ENCODE results near the gene NPHP4. TPM values are rescaled to one million over a fixed set of nuclear protein-coding genes. Genes with fewer than 3 reads are reported as not detected.

NPHP4 gene
- total RNA-seq, 1 donor from 2014 or later: 3.7 TPM

DNA sequence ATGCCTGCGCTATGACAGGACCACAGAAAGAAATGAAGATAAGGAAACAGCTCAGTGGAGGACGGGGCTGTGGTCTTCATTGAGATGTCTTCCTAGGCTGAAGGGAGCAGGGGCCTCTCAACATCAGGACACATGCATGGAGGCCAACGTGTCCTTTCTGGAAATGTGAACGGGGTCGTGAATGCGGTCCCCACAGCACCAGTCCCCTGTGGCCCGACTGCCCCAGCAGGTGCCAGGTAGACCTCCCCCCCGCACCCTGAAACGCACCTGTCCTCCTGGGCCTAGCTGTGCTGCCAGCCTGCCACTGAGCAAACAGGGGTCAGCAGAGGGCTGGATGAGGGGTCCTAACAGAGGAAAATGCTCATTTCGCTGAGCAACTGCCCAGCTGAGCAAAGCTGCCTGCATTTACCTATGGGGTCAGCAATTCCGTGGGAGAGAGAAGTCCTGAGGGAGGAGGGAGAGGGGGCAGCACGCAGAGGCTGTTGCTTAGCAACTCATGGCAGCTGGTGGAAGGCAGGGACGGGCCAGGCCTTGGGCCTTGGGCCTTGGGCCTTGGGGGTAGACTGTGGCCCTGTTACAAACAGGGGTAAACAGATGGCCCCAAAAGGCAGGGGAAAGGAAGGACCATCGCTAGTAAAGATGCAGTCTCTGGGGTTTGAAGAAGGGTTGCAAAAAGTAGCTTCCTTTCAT, 77.4 kb downstream of the NPHP4 start:
- H3K4me1 ChIP-seq: no peaks in the 10 kb centered on the region

DNA sequence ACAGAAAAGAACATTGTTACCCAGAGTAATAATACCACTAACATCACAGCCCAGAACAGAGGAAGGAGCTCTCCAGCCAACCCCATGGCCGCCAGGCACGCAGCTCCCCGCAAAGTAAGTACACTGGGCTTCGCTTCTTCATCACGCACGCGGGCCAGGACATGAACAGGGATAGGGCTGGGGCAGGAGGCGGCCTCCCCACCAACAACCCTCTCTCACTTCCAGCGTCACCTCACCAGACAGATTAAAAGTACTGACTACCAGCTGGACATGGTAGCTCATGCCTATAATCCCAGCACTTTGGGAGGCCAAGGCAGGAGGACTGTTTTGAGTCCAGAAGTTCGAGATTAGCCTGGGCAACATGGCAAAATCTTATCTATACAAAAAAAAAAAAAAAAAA, 78.3 kb downstream of the NPHP4 start:
- Histone ChIP-seq H3K27me3 (ENCODE audit: low read depth) (no peaks in the 10 kb centered on the region), H3K4me3 (no peak overlapping the region), H3K9me3 (replicated peaks) (no peaks in the 10 kb centered on the region), H3K36me3 (no peaks in the 10 kb centered on the region), H3K4me1 (no peaks in the 10 kb centered on the region), H3K27ac (replicated peaks) (no peak overlapping the region)
- TF ChIP-seq, protein P1, sequence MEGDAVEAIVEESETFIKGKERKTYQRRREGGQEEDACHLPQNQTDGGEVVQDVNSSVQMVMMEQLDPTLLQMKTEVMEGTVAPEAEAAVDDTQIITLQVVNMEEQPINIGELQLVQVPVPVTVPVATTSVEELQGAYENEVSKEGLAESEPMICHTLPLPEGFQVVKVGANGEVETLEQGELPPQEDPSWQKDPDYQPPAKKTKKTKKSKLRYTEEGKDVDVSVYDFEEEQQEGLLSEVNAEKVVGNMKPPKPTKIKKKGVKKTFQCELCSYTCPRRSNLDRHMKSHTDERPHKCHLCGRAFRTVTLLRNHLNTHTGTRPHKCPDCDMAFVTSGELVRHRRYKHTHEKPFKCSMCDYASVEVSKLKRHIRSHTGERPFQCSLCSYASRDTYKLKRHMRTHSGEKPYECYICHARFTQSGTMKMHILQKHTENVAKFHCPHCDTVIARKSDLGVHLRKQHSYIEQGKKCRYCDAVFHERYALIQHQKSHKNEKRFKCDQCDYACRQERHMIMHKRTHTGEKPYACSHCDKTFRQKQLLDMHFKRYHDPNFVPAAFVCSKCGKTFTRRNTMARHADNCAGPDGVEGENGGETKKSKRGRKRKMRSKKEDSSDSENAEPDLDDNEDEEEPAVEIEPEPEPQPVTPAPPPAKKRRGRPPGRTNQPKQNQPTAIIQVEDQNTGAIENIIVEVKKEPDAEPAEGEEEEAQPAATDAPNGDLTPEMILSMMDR (IDR thresholded peaks at IDR 0.05; ENCODE audit: borderline replicate concordance): no peak
- intact Hi-C loops (cut with micrococcal nuclease): loop anchor here (10.0 kb wide), 1 partner anchor 399 kb away; no protein-coding TSS in a partner anchor
- no peak for DNase-seq

More for the DNA sequence above, 77.4 kb downstream of the NPHP4 start:
- Histone ChIP-seq H3K27me3 (ENCODE audit: low read depth) (no peaks in the 10 kb centered on the region), H3K9me3 (replicated peaks) (no peaks in the 10 kb centered on the region), H3K27ac (replicated peaks) (no peak overlapping the region), H3K36me3 (no peaks in the 10 kb centered on the region), H3K4me3 (no peak overlapping the region)
- intact Hi-C loops (cut with micrococcal nuclease): loop anchor here (10.0 kb wide), 1 partner anchor 400 kb away; no protein-coding TSS in a partner anchor
- TF ChIP-seq, protein P1 (IDR thresholded peaks at IDR 0.05; ENCODE audit: borderline replicate concordance): no peak
- DNase-seq: no peak

DNA sequence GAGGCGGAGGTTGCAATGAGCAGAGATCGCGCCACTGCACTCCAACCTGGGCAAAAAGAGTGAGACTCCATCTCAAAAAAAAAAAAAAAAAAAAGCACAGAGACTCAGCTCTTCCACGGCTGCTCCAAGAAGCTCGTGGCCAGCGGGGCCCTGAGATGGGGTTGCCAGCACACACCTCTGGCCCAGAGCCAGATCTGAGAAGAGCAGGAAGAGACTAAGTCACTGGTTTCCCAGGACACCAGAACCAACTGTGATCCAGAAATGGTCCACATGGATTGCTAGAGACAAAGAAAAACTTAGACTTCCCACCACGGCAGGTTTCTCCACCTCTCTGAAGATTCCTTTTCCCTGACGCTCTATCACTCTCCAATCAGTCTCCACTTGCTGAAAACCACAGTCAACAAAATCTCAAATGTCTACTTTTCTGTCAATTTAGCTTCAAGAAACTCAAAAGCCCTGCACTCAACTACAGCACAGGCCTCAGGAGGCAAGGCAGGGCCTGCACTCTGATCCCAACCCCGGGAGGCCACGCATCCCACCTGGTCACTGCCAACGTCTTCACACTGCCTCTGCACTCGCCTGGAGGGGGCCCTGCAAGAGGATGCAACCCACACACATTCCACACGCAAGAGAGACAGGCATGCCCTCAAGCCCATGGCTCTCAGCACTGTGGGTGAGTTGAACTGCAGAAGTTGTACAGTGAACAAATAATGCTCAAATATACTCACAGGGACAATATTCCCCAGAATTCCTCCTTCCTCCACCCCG, 79.0 kb downstream of the NPHP4 start:
- H3K27me3 ChIP-seq (ENCODE audit: low read depth): no peaks in the 10 kb centered on the region
- no peak overlapping the region for H3K4me3 ChIP-seq
- no peak for DNase-seq
- no peaks in the 10 kb centered on the region for H3K36me3 ChIP-seq
- intact Hi-C loops (cut with micrococcal nuclease): loop anchor here (10.0 kb wide), 1 partner anchor 398 kb away; no protein-coding TSS in a partner anchor
- H3K27ac ChIP-seq (replicated peaks): no peak overlapping the region
- no peaks in the 10 kb centered on the region for H3K4me1 ChIP-seq
- H3K9me3 ChIP-seq (replicated peaks): no peaks in the 10 kb centered on the region
- TF ChIP-seq, protein P1 (IDR thresholded peaks at IDR 0.05; ENCODE audit: borderline replicate concordance): no peak

DNA sequence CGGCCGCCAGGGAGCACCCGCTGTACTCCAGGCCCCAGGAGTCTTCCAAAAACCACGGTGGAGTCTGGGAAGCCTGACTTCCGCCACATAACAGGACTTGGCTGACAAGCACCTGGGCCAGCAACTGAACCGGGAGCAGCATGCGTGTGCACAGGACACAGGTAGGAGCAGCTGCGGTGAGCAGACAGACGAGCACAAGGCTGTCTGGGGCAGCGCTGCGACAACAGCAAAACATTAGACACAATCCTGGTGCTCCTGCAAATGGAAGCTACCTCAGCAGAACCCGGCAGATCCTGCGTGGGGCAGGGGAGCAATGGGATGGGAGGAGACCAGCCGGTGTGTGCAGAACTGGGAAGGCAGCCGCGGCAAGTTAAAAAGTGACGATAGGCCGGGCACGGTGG, 80.4 kb downstream of the NPHP4 start:
- H3K4me1 ChIP-seq: no peaks in the 10 kb centered on the region
- no peak overlapping the region for H3K27ac ChIP-seq (replicated peaks)
- peaks cover 6% of the 10 kb centered on the region for H3K36me3 ChIP-seq
- H3K27me3 ChIP-seq (ENCODE audit: low read depth): no peaks in the 10 kb centered on the region
- no peaks in the 10 kb centered on the region for H3K9me3 ChIP-seq (replicated peaks)
- no peak overlapping the region for H3K4me3 ChIP-seq
- intact Hi-C loops (cut with micrococcal nuclease): loop anchor here (10.0 kb wide), 1 partner anchor 397 kb away; no protein-coding TSS in a partner anchor
- no peak for DNase-seq
- TF ChIP-seq, protein P1 (IDR thresholded peaks at IDR 0.05; ENCODE audit: borderline replicate concordance): no peak

DNA sequence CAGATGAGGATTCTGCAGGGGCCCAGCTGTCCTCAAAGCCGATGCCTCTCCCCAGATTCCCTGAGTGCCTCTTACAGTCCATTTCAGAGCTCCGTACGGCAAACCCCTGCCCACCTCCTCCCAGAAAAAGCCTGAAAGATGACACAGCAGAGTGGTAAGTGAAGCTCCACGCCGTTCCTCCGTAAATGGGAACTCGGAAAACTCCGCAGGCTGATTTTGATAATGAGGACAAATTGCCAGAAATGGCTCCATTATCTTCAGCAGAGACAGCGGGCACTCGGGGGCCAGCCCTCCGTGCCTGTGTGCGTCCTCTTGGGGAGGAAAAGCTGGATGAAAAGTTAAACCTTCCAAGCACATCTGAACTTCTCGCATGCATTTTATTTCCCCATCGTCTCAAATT, 81.1 kb downstream of the NPHP4 start:
- Histone ChIP-seq H3K4me1 (no peaks in the 10 kb centered on the region), H3K27ac (replicated peaks) (no peak overlapping the region), H3K27me3 (ENCODE audit: low read depth) (no peaks in the 10 kb centered on the region), H3K36me3 (peaks cover 11% of the 10 kb centered on the region), H3K4me3 (no peak overlapping the region), H3K9me3 (replicated peaks) (no peaks in the 10 kb centered on the region)
- no peak for DNase-seq
- TF ChIP-seq, protein P1 (IDR thresholded peaks at IDR 0.05; ENCODE audit: borderline replicate concordance): no peak
- intact Hi-C loops (cut with micrococcal nuclease): loop anchor here (10.0 kb wide), 1 partner anchor 396 kb away; no protein-coding TSS in a partner anchor

Measured in left ventricle myocardium inferior (tissue), 1 donor.